Nephron (organoid): ENCODE data around the gene PDE4B.
"Not testable (repeated sequence)": the region's sequence is repeated elsewhere in the genome, so short reads cannot be mapped to it uniquely, and the experiment has no call there.

Experiments
- H3K27ac Mint-ChIP-seq, 3 experiments: 2 replicates each; pipeline ENCODE4 v1.8.0; 2020; ENCODE audit warnings: mixed read lengths in 3 of 3, mild to moderate bottlenecking in 2 of 3, moderate library complexity in 1 of 3
- H3K27me3 Mint-ChIP-seq: 2 replicates; pipeline ENCODE4 v1.8.0; 2021; ENCODE audit warnings: low read depth, mild to moderate bottlenecking, moderate library complexity, mixed read lengths
- H3K36me3 Mint-ChIP-seq: 2 replicates; pipeline ENCODE4 v1.8.0; 2020; ENCODE audit warnings: low read depth, mixed read lengths
- H3K4me1 Mint-ChIP-seq: 2 replicates; pipeline ENCODE4 v1.8.0; 2020; ENCODE audit warnings: mixed read lengths
- H3K4me3 Mint-ChIP-seq, 3 experiments: 2 replicates each; pipeline ENCODE4 v1.8.0; 2020; ENCODE audit warnings: mild to moderate bottlenecking in 3 of 3, mixed read lengths in 3 of 3, moderate library complexity in 2 of 3
- H3K9me3 Mint-ChIP-seq: 2 replicates; pipeline ENCODE4 v1.8.0; 2020; ENCODE audit warnings: mixed read lengths
- CTCF ChIP-seq, 3 experiments: fragments of 200-600 bp; sonication (generic); IDR thresholded peaks; one replicate each; pipeline ENCODE4 v1.5.0; 2021; ENCODE audit warnings: antibody characterized with exemption in 3 of 3; ENCODE audit not compliant: unreplicated experiment in 3 of 3

The PDE4B gene

GRCh38 chr1:65998763-65999583 lies 206.3 kb downstream of the PDE4B start:
- H3K4me3 Mint-ChIP-seq: no peak overlapping the region
- H3K4me1 Mint-ChIP-seq: no peaks in the 10 kb centered on the region
- H3K27ac Mint-ChIP-seq: no peak overlapping the region
- H3K27me3 Mint-ChIP-seq: no peaks in the 10 kb centered on the region
- no peaks in the 10 kb centered on the region for H3K9me3 Mint-ChIP-seq
- TF ChIP-seq CTCF (IDR thresholded peaks at IDR 0.05; ENCODE audit: unreplicated experiment in 3 of 3): no peak
- H3K36me3 Mint-ChIP-seq: no peaks in the 10 kb centered on the region

GRCh38 chr1:66000033-66000637 lies 207.4 kb downstream of the PDE4B start:
- Mint-ChIP-seq H3K4me1 (no peaks in the 10 kb centered on the region), H3K36me3 (no peaks in the 10 kb centered on the region), H3K27me3 (no peaks in the 10 kb centered on the region), H3K9me3 (no peaks in the 10 kb centered on the region), H3K4me3 (no peak overlapping the region), H3K27ac (no peak overlapping the region)
- TF ChIP-seq CTCF (IDR thresholded peaks at IDR 0.05; ENCODE audit: unreplicated experiment in 3 of 3): no peak

- H3K4me1 Mint-ChIP-seq: no peaks in the 10 kb centered on the region
- H3K27ac Mint-ChIP-seq: no peak overlapping the region
- H3K4me3 Mint-ChIP-seq: no peak overlapping the region
- peaks cover 15% of the 10 kb centered on the region for H3K27me3 Mint-ChIP-seq
- no peak for TF ChIP-seq CTCF (IDR thresholded peaks at IDR 0.05; ENCODE audit: unreplicated experiment in 3 of 3)
- no peaks in the 10 kb centered on the region for H3K36me3 Mint-ChIP-seq
- H3K9me3 Mint-ChIP-seq: no peaks in the 10 kb centered on the region
These were observed 211.0 kb downstream of the PDE4B start for GRCh38 chr1:66003690-66004089.

- not testable (repeated sequence) for H3K4me3 Mint-ChIP-seq, H3K4me1 Mint-ChIP-seq, H3K9me3 Mint-ChIP-seq, H3K36me3 Mint-ChIP-seq, H3K27ac Mint-ChIP-seq
- peaks cover 16% of the 10 kb centered on the region for H3K27me3 Mint-ChIP-seq
These were observed 213.8 kb downstream of the PDE4B start for GRCh38 chr1:66006534-66006933.

- Mint-ChIP-seq H3K36me3 (no peaks in the 10 kb centered on the region), H3K9me3 (no peaks in the 10 kb centered on the region), H3K27ac (no peak overlapping the region), H3K4me3 (no peak overlapping the region), H3K4me1 (no peaks in the 10 kb centered on the region), H3K27me3 (peaks cover 10% of the 10 kb centered on the region)
- no peak for TF ChIP-seq CTCF (IDR thresholded peaks at IDR 0.05; ENCODE audit: unreplicated experiment in 3 of 3)
These were observed 219.6 kb downstream of the PDE4B start for GRCh38 chr1:66012106-66012784.

- no peak for TF ChIP-seq CTCF (IDR thresholded peaks at IDR 0.05; ENCODE audit: unreplicated experiment in 3 of 3)
- Mint-ChIP-seq H3K4me3 (no peak overlapping the region), H3K36me3 (no peaks in the 10 kb centered on the region), H3K9me3 (no peaks in the 10 kb centered on the region), H3K27me3 (peaks cover 5% of the 10 kb centered on the region), H3K4me1 (no peaks in the 10 kb centered on the region), H3K27ac (no peak overlapping the region)
These were observed 220.7 kb downstream of the PDE4B start for GRCh38 chr1:66013371-66013770.
